NCI-H510A treated with DMSO at 0.1 percent for 48 hours (cell line): ENCODE results near the gene ZFR.
"Not testable (repeated sequence)": the region's sequence is repeated elsewhere in the genome, so short reads cannot be mapped to it uniquely, and the experiment has no call there.

Experiments used
- DNase-seq: peaks from one replicate; lab custom pipeline; 2025; lab: John Stamatoyannopoulos, UW

The ZFR gene

GRCh38 chr5:32357658-32358057 lies 86.9 kb downstream of the ZFR start:
- no peak for DNase-seq

- DNase-seq, result no peak
Observed at GRCh38 chr5:32355686-32356085, 88.9 kb downstream of the ZFR start.

GRCh38 chr5:32353420-32353819 lies 91.1 kb downstream of the ZFR start:
- no peak for DNase-seq

- no peak for DNase-seq
Observed at GRCh38 chr5:32352685-32353084, 91.9 kb downstream of the ZFR start.

GRCh38 chr5:32346869-32347268 lies 97.7 kb downstream of the ZFR start:
- no peak for DNase-seq

GRCh38 chr5:32343058-32343672 lies 101.4 kb downstream of the ZFR start:
- no peak for DNase-seq

- no peak for DNase-seq
Observed at GRCh38 chr5:32342656-32343055, 101.9 kb downstream of the ZFR start.

GRCh38 chr5:32339878-32340277 lies 104.7 kb downstream of the ZFR start:
- DNase-seq, result no peak

- DNase-seq, result no peak
Observed at GRCh38 chr5:32339198-32339597, 105.3 kb downstream of the ZFR start.

GRCh38 chr5:32332966-32333365 lies 111.6 kb downstream of the ZFR start:
- no peak for DNase-seq

GRCh38 chr5:32332361-32332760 lies 112.2 kb downstream of the ZFR start:
- no peak for DNase-seq

GRCh38 chr5:32331935-32332274 lies 112.6 kb downstream of the ZFR start:
- DNase-seq, result no peak

GRCh38 chr5:32331217-32331934 lies 113.2 kb downstream of the ZFR start:
- DNase-seq, result no peak

- DNase-seq, result no peak
Observed at GRCh38 chr5:32330126-32330971, 114.2 kb downstream of the ZFR start.

- peak; percentile 79 for DNase-seq
Observed at GRCh38 chr5:32329395-32329834, 115.1 kb downstream of the ZFR start.

GRCh38 chr5:32326216-32326772 lies 118.2 kb downstream of the ZFR start:
- no peak for DNase-seq

- no peak for DNase-seq
Observed at GRCh38 chr5:32325616-32326015, 118.9 kb downstream of the ZFR start.

- DNase-seq, result no peak
Observed at GRCh38 chr5:32325062-32325461, 119.5 kb downstream of the ZFR start.

- no peak for DNase-seq
Observed at GRCh38 chr5:32323741-32324140, 120.8 kb downstream of the ZFR start.

GRCh38 chr5:32322882-32323281 lies 121.7 kb downstream of the ZFR start:
- no peak for DNase-seq

- not testable (repeated sequence) for DNase-seq
Observed at GRCh38 chr5:32321787-32322186, 122.8 kb downstream of the ZFR start.

- no peak for DNase-seq
Observed at GRCh38 chr5:32320576-32320975, 124.0 kb downstream of the ZFR start.
